Breast epithelium (tissue), 4 donors: ENCODE data around the gene MTUS2. TPM values are rescaled to one million over a fixed set of nuclear protein-coding genes. Genes with fewer than 3 reads are reported as not detected.

ENCODE experiments used
- DNase-seq, 2 donors: peaks; one replicate each; pipeline ENCODE4 v3.0.0-alpha.2; 2019; ENCODE audit warnings: low spot score in 2 of 2
- H3K27ac ChIP-seq, 2 donors: fragments of 200-600 bp; sonication (generic) in 1 of 2; one replicate each; pipeline ENCODE4 v1.5.1; 2016 to 2019; ENCODE audit warnings: mild to moderate bottlenecking in 1 of 2
- H3K27me3 ChIP-seq, 2 donors: fragments of 200-600 bp; sonication (generic) in 1 of 2; one replicate each; pipeline versions ENCODE4 v1.5.1 to v1.6.0; 2017 to 2019; ENCODE audit warnings: control low read depth in 1 of 2, mild to moderate bottlenecking in 1 of 2
- H3K36me3 ChIP-seq: fragments of 200-600 bp; one replicate; pipeline ENCODE4 v1.5.1; 2019
- H3K4me1 ChIP-seq, 2 donors: fragments of 200-600 bp; sonication (generic); one replicate each; pipeline ENCODE4 v1.5.1; 2016 to 2019; ENCODE audit warnings: control low read depth in 1 of 2
- H3K4me3 ChIP-seq, 3 donors: fragments of 200-600 bp; sonication (generic); 1 replicate in 2 of 3; 2 replicates in 1 of 3; pipeline ENCODE4 v1.5.1; 2016 to 2019; ENCODE audit warnings: mild to moderate bottlenecking in 3 of 3, moderate library complexity in 2 of 3
- H3K9me3 ChIP-seq, 2 donors: fragments of 200-600 bp; sonication (generic) in 1 of 2; one replicate each; pipeline ENCODE4 v1.5.1; 2016 to 2019; ENCODE audit warnings: control low read depth in 1 of 2
- CTCF ChIP-seq, 3 donors: fragments of 450-650 bp; IDR thresholded peaks; one replicate each; pipeline ENCODE4 v1.5.1; 2016 to 2017; ENCODE audit warnings: antibody characterized with exemption in 3 of 3, mild to moderate bottlenecking in 3 of 3, moderate library complexity in 3 of 3
- POLR2A ChIP-seq: fragments of 450-650 bp; IDR thresholded peaks from one replicate; pipeline ENCODE4 v1.6.1; 2016; ENCODE audit warnings: antibody characterized with exemption, mild to moderate bottlenecking, moderate library complexity
- POLR2AphosphoS5 ChIP-seq, 3 donors: sonication (generic); formaldehyde crosslinking; IDR thresholded peaks; one replicate each; pipeline ENCODE4 v1.6.1; 2017; ENCODE audit warnings: antibody characterized with exemption in 3 of 3
- intact Hi-C: fragments of 100-400 bp; cut with DNase I; formaldehyde crosslinking; loops from one replicate; pipeline ENCODE4 v1.15.1; 2023; ENCODE audit warnings: low total_unique reads
- total RNA-seq, 3 donors: library from RNA; depleted of rRNA; stranded (reverse); fragments of >200 nt; gene quantifications; one replicate each; pipeline ENCODE4 v1.1.0, GENCODE V29; 2016

The MTUS2 gene
- total RNA-seq, 3 donors from 2014 or later = under 0.01 to 1.0 TPM; not detected in 1

GRCh38 chr13:29140277-29140676 is 320.1 kb downstream of the MTUS2 start:
- intact Hi-C loops = no loop called here
- Histone ChIP-seq H3K27me3 (no peaks in the 10 kb centered on the region), H3K4me1 (no peaks in the 10 kb centered on the region), H3K36me3 (no peaks in the 10 kb centered on the region), H3K9me3 (peaks cover 4 to 19% of the 10 kb centered on the region in 2 donors), H3K27ac (no peak overlapping the region), H3K4me3 (no peak overlapping the region)
- DNase-seq = no peak
- no peak for TF ChIP-seq CTCF (IDR thresholded peaks at IDR 0.05)
- TF ChIP-seq POLR2A = no peak
- TF ChIP-seq POLR2AphosphoS5 (IDR thresholded peaks at IDR 0.05) = no peak

- TF ChIP-seq POLR2A (no peak), POLR2AphosphoS5 (IDR thresholded peaks at IDR 0.05) (no peak), CTCF (IDR thresholded peaks at IDR 0.05) (no peak)
- intact Hi-C loops = no loop called here
- Histone ChIP-seq H3K4me3 (no peak overlapping the region), H3K4me1 (no peaks in the 10 kb centered on the region), H3K27ac (no peak overlapping the region), H3K36me3 (no peaks in the 10 kb centered on the region), H3K9me3 (peaks cover 2 to 4% of the 10 kb centered on the region in 2 donors), H3K27me3 (no peaks in the 10 kb centered on the region)
- DNase-seq = no peak
Measured at GRCh38 chr13:29143847-29144246, 323.7 kb downstream of the MTUS2 start.

GRCh38 chr13:29154390-29154789 is 334.3 kb downstream of the MTUS2 start:
- H3K27ac ChIP-seq = no peak overlapping the region
- no peaks in the 10 kb centered on the region for H3K4me1 ChIP-seq
- H3K4me3 ChIP-seq = no peak overlapping the region
- TF ChIP-seq POLR2A (no peak), POLR2AphosphoS5 (IDR thresholded peaks at IDR 0.05) (no peak), CTCF (IDR thresholded peaks at IDR 0.05) (no peak)
- DNase-seq = no peak
- intact Hi-C loops = no loop called here
- no peaks in the 10 kb centered on the region for H3K36me3 ChIP-seq
- H3K27me3 ChIP-seq = no peaks in the 10 kb centered on the region
- H3K9me3 ChIP-seq = peaks cover 0 to 7% of the 10 kb centered on the region in 2 donors

- Histone ChIP-seq H3K36me3 (no peaks in the 10 kb centered on the region), H3K4me1 (no peaks in the 10 kb centered on the region), H3K27ac (no peak overlapping the region), H3K27me3 (no peaks in the 10 kb centered on the region), H3K9me3 (peaks cover 0 to 7% of the 10 kb centered on the region in 2 donors), H3K4me3 (no peak overlapping the region)
- intact Hi-C loops = no loop called here
- no peak for DNase-seq
- TF ChIP-seq POLR2A (no peak), CTCF (IDR thresholded peaks at IDR 0.05) (no peak), POLR2AphosphoS5 (IDR thresholded peaks at IDR 0.05) (no peak)
Measured at GRCh38 chr13:29156136-29156535, 336.0 kb downstream of the MTUS2 start.

GRCh38 chr13:29159871-29160270 is 339.7 kb downstream of the MTUS2 start:
- H3K36me3 ChIP-seq = no peaks in the 10 kb centered on the region
- H3K27ac ChIP-seq = no peak overlapping the region
- no peaks in the 10 kb centered on the region for H3K9me3 ChIP-seq
- no peaks in the 10 kb centered on the region for H3K4me1 ChIP-seq
- no peak overlapping the region for H3K4me3 ChIP-seq
- no peak for DNase-seq
- intact Hi-C loops = no loop called here
- H3K27me3 ChIP-seq = no peaks in the 10 kb centered on the region
- no peak for TF ChIP-seq CTCF (IDR thresholded peaks at IDR 0.05)
- no peak for TF ChIP-seq POLR2A
- no peak for TF ChIP-seq POLR2AphosphoS5 (IDR thresholded peaks at IDR 0.05)
